GM10266 (cell line): ENCODE measurements around the gene EXOSC2.

Experiments used
- DNase-seq: peaks from one replicate; pipeline ENCODE4 v3.0.0; 2012; ENCODE audit errors: extremely low spot score
- CTCF ChIP-seq: IDR thresholded peaks from 2 replicates; pipeline ENCODE4 v1.5.1; 2012; ENCODE audit warnings: mild to moderate bottlenecking, low read depth; ENCODE audit not compliant: control insufficient read depth, insufficient read depth; ENCODE audit errors: missing control alignments

The EXOSC2 gene

GRCh38 chr9:130688072-130688471 lies 5.5 kb upstream of the EXOSC2 start:
- no peak for DNase-seq
- no peak for TF ChIP-seq CTCF

GRCh38 chr9:130689572-130689936 lies 4.0 kb upstream of the EXOSC2 start:
- DNase-seq, result no peak
- TF ChIP-seq CTCF, result no peak

GRCh38 chr9:130689937-130690700 lies 3.5 kb upstream of the EXOSC2 start:
- DNase-seq, result no peak
- TF ChIP-seq CTCF, result no peak

- TF ChIP-seq CTCF, result no peak
- no peak for DNase-seq
These were observed 1.3 kb upstream of the EXOSC2 start for GRCh38 chr9:130692321-130692720.

GRCh38 chr9:130693101-130693425 lies 517 bp upstream of the EXOSC2 start:
- no peak for TF ChIP-seq CTCF
- DNase-seq, result no peak

GRCh38 chr9:130694205-130694604 lies 625 bp downstream of the EXOSC2 start:
- TF ChIP-seq CTCF, result no peak
- no peak for DNase-seq

- no peak for TF ChIP-seq CTCF
- no peak for DNase-seq
These were observed 2.6 kb downstream of the EXOSC2 start for GRCh38 chr9:130696139-130696650.
